DMS153 (cell line): ENCODE results near the gene DGCR6L.
A peak's percentile ranks its signal among the peaks of the same experiment; 100 is the strongest.
"Not testable (repeated sequence)": the region's sequence is repeated elsewhere in the genome, so short reads cannot be mapped to it uniquely, and the experiment has no call there.

Experiments used
- DNase-seq: peaks from one replicate; lab custom pipeline; 2025; lab: John Stamatoyannopoulos, UW

DGCR6L gene

GRCh38 chr22:20308806-20309650 is 10.8 kb downstream of the DGCR6L start:
- DNase-seq, result not testable (repeated sequence)

GRCh38 chr22:20307448-20308447 is 12.1 kb downstream of the DGCR6L start:
- DNase-seq, result not testable (repeated sequence)

GRCh38 chr22:20306646-20307447 is 13.0 kb downstream of the DGCR6L start:
- DNase-seq, result not testable (repeated sequence)

- DNase-seq, result no peak
These were observed 13.8 kb downstream of the DGCR6L start for GRCh38 chr22:20305894-20306645.

- not testable (repeated sequence) for DNase-seq
These were observed 14.5 kb downstream of the DGCR6L start for GRCh38 chr22:20305230-20305893.

GRCh38 chr22:20304646-20305045 is 15.2 kb downstream of the DGCR6L start:
- no peak for DNase-seq

GRCh38 chr22:20303229-20303534 is 16.7 kb downstream of the DGCR6L start:
- DNase-seq, result not testable (repeated sequence)

- DNase-seq, result no peak
These were observed 17.2 kb downstream of the DGCR6L start for GRCh38 chr22:20302438-20303228.

- peak; percentile 43 for DNase-seq
These were observed 20.1 kb downstream of the DGCR6L start for GRCh38 chr22:20299746-20300136.

GRCh38 chr22:20298803-20299745 is 20.8 kb downstream of the DGCR6L start:
- peak; percentile 71 for DNase-seq

- no peak for DNase-seq
These were observed 21.6 kb downstream of the DGCR6L start for GRCh38 chr22:20298110-20298802.

GRCh38 chr22:20297414-20298109 is 22.3 kb downstream of the DGCR6L start:
- no peak for DNase-seq

GRCh38 chr22:20296598-20296997 is 23.3 kb downstream of the DGCR6L start:
- DNase-seq, result no peak

- DNase-seq, result no peak
These were observed 24.4 kb downstream of the DGCR6L start for GRCh38 chr22:20295262-20296064.

- DNase-seq, result no peak
These were observed 27.1 kb downstream of the DGCR6L start for GRCh38 chr22:20292673-20293232.

GRCh38 chr22:20292108-20292507 is 27.8 kb downstream of the DGCR6L start:
- no peak for DNase-seq
